Measurements from ENCODE around the gene FDX1.

FDX1 gene

DNA sequence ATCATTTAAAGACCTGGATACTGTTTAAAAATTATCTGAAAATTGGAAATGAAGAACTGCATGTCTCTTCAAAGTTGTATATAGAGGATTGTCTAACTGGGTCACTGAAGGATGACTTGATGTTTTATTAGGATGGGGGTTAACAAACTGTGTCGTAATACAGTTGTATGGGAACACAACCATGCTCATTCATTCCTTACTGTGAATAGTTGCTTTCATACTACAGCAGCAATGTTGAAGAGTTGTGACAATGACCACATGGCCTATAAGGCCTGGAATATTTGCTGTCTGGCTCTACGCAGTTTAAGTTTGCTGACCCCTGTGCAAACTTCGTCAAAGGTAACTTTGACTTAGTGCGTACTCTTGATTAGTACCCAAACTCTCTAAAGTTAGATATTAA is 38.4 kb downstream of the FDX1 start:
- DNase-seq (ENCODE audit: low spot score), result no peak

DNA sequence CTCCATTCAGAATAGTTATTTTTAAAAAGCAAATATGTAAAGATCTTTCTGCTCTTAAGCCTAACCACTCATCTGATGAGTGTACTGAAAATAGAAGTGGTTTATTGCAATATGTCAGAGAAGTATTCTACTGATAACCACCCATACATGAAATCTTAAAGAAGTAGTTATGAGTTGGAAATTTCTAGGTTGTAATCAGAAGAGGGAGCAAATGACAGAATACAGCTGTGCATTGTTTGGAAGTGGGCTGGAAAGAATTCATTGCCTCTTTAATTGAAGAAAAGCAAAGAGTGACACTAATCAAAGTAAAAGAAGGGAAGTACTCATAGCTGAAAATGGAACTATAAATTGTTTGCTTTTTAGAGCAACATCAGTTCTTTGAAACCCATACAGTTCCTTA is 39.4 kb downstream of the FDX1 start:
- no peak for DNase-seq (ENCODE audit: low spot score)

DNA sequence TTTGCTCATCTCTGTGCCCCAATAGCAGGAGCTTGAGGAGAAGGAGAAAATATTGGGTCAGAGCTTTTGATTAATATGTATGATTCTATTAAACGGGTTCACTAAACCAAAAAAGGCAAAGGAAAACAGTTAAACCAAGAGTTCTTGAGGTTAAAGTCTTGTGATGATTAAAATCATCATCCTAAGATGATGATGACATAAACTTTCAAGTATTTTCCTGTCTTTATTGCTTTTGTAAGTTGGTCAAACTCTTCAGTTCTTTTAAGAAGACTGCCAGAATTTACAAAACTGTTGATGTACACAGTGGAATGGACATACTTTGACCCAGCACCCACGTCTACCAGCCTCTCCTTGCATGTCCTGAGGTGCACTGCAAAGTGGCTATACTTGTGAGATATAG is 41.0 kb downstream of the FDX1 start:
- DNase-seq (ENCODE audit: low spot score), result no peak

DNA sequence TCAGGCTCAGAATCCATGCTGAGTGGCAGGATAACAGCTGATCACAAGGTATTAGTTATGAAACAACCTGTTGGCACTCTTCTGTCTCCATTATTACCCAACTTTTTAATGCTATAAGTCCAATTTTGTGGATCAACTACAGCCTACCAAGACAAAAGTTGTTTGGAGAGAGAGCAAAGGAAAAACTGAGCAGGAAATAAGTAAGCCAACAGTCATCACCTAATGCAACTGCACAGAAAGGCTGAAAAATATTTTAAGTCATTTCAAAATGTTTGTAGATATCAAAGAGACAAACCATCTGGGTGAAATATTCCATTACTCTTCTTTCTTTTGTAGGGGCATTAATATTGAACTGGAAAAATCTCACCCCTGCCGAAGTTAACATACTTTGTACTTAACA is 41.6 kb downstream of the FDX1 start:
- DNase-seq (ENCODE audit: low spot score), result no peak

DNA sequence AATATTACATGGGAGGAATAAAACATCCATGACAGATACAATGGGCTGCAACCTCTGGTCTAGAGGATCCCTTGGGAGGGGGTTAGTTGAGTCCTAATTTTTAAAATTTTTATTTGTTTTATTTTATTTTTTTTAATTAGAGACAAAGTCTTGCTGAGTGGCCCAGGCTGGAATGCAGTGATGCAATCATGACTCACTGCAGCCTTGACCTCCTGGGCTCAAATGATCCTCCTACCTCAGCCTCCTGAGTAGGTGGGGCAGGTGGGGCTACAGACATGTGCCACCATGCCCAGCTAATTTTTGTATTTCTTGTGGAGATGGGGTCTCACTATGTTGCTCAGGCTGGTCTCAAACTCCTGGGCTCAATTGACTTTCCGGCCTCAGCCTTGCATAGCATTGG is 43.1 kb downstream of the FDX1 start:
- DNase-seq (ENCODE audit: low spot score), result no peak

DNA sequence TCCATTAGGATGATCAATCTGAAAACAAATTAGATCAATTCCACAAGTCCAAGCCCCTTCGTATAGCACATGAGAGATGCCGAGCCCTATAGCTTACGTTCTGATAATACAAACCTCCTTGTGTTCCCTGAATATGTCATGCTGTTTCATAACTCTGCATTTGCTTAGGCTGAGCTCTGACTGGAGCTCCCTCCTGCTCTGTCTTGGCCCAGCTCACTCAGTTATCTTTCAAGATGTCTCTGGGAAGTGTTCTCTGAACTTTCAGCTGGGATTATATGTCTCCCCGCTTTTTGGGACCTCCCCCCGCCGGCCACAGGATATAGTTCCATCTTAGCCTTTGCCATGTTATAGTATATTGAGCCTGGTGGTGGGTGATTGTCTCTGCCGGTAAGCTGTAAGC is 44.0 kb downstream of the FDX1 start:
- no peak for DNase-seq (ENCODE audit: low spot score)

DNA sequence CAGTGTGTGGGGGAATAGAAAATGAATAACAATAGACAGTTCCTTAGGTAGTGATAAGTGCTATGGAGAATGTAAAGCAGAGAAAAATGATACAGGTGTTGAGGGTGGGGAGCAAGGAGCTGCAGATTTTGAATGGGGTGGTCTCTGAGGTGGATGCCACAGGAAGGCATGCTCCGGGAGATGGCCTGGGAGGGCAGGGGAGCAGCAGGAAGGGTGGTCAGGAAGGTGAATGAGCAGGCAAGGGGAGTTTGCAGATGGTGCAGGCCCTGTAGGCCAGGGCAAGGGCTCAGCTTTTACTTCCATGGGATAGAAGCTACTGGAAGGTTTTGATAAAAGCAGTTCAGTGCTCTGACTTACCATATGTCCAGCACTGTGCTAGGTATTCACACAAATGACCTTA is 44.8 kb downstream of the FDX1 start:
- DNase-seq (ENCODE audit: low spot score), result no peak

DNA sequence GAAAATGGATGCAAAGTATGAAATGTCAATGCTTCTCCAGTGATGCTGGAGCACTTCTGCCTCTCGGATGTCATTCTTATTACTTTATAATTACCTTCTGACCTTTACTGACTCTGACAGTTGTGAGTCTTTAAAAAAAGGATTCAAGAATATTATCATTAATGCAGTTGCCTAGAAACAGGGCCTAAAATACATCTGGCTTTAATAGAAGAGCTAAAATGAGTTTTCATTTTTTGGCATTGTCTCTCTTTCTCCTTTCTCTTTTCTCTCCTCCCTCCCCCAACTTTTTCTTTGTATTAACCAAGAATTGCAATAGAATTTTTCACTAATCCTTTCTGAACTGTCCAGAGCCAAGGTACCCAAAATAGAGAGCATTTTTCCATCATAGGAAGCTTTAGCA is 45.9 kb downstream of the FDX1 start:
- no peak for DNase-seq (ENCODE audit: low spot score)

DNA sequence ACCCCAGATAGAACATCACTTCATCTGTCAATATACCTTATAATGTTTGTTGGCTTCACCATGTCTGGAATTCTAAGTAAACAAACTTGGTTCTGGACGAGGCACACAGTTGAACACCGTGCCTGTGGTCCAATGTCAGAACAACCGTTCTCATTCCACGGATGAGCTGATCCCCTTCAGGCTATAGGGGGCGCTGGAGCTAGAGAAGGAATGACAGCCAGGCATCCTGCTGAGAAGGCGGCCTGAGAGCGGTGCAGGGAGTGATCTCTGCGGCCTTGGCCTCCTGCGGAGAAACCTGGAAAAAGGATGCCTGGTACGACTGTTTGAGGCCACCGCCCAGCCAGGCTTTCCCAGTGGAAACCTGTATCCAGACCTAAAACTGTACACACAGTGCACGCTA is 48.7 kb downstream of the FDX1 start:
- DNase-seq (ENCODE audit: low spot score), result peak; percentile 30

DNA sequence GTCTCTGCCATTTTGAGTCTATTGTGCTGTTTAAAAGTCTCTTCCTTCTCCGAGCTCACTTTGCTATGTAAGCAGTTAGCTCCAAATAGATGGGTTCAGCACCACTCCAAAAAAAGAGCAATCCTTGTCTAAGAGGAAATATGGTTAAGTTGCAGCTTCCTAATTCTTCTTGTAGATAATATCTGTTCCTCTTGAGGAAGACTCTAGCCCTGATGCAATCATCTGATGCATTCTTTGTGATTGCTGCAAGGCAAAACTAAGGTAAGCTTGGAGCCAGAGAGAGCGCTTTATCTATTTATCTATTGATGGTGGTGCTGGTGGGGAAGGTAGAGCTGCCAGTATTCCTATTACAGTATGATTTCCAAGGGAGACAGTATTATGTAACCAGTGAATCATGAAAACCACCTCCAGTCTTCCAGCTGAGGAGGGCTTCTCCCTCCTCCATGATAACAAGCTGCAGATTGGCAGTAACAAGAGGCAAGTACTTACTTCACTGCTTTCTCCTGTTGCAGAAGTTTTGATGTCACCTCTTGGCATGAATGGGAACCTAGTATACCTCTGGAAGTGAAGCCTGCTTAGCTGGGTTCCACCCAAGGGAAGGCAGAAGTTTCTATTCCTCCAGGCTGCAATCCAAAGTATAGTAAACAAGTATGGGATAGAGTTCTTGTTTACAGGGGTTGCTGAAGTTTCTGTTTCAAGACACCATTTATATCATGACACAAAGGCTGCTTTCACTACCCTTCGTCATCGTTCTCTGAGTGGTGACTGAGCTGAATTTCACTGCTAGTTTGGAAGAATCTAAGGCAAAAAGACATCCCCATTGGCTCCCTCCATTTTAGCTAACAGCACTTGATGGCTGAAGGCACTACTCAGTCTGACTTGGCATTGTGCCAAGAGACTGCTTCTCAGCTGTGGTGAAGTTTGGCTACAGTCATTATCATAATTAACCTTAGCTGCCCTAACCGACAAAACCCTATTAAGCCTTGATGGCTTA is 49.7 kb downstream of the FDX1 start:
- DNase-seq (ENCODE audit: low spot score), result no peak

DNA sequence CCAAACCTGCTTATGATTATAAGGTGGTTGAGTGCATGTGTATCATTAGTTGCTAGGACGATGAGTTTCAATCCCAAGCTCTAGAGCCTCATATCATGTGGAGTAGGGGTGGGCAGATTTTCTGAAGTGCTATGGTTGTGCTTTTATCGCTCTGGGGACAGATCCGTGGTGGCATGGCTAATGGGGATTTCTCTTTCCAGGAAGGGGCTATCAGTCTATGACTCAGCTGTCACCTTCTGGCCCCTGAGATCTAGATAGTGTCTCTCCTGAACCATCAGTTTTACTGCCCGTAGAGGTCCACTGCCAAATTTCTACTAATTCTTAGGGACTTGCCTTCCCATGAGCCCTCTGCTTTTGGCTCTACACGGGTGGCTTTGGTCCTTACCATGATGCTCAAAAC is 51.8 kb downstream of the FDX1 start:
- no peak for DNase-seq (ENCODE audit: low spot score)

DNA sequence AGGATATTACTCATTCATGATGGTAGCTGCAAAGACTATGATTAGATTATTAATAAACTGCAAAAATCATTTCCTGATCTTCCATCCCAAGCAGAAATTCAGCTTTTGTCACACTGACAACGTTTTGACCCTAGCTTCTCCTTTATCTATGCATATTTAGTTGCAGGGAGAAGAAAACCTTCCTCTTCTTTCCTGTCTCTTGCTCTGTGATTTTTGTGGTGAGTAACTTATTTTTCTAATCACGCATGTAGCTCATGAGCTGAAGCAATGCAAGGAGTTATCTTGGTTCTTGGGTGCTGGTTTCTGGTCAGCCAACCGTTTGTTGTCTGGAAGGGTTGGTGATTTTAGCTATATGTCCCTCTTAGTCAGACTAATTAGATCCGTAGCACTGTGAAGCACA is 56.4 kb downstream of the FDX1 start:
- no peak for DNase-seq (ENCODE audit: low spot score)

DNA sequence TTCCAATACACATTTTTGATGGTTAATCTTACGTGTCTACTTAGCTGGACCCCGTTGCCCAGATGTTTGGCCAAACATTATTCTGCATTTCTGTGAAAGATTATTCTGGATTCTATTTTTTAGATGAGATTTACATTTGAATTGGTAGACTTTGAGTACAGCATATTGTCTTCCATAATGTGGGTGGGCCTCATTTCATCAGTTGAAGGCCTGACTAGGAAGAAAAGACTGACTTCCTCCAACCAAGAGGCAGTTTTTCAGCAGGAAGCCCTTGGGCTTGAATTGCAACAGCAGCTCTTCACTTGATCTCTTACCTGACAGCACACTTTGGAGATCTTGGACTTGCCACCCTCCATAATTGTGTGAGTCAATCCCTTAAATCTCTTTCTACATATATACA is 58.7 kb downstream of the FDX1 start:
- DNase-seq (ENCODE audit: low spot score), result no peak

DNA sequence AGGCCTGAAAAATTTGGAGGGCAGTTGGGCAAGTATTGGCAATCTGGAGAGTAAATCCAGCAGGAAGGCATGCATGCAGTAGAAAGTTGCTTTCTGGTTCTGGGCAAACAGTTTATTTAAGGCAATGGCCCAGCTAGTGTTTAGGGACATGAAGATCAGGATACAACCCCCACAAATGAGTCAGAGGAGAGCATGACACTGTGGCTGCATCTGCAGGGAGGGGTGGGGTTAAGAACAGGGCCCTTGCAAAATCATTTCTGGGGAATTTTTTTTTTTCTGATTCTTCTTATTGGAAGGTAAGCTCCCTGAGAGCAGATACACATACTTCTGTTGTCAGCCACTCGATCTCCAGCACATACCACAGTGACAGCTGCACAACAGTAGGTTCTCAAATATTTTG is 61.1 kb downstream of the FDX1 start:
- no peak for DNase-seq (ENCODE audit: low spot score)

DNA sequence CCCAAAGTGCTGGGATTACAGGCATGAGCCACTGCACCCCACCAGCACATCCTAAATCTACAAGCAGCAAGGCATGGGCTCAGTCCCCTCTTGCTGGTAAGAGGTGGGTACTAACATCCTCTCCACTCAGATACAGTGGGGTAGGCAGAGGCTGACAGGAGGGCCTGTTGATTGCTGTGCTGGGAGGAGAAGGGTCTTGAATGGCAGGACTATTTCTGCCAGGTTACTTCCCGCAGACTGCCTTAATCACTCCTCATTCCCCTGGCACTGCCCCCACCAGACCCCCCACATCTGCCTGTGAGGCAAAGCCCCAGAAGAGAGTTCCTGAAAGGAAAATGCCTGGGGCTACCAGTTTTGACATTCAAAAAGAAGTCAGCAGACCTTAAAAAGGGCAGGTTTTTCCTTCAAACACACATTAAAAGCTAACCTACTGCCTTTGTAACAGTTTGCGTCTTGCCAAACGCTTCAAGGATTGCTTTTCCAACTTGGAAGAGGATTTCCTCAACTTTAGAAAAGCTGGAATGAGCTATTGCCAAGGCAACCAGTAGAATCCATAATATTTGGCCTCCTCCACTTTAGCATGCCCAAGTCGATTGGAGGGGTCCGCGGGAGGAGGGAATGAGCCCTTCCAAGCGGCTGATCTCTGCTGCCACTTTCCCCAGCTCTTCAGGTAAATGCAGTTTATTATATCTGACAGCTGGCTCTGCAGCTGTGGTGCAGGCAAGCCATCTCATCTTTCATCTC is 62.0 kb downstream of the FDX1 start:
- no peak for DNase-seq (ENCODE audit: low spot score)

DNA sequence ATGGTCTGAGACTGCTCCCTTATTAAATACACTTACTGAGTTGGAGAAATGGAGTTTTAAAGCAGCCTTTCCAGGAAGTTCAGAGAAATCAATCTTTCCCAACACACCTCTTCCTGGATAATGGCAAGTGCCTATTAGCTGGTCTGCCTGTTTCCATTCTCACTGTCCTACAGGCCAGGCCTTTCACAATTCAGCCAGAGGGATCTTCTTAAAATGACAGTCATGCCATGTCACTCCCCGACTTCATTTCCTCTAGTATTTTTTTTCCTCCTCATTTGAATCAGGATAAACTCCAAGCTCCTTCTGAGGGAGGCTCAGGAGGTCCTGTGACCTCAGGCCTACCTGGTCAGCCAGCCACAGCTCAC is 62.6 kb downstream of the FDX1 start:
- no peak for DNase-seq (ENCODE audit: low spot score)

DNA sequence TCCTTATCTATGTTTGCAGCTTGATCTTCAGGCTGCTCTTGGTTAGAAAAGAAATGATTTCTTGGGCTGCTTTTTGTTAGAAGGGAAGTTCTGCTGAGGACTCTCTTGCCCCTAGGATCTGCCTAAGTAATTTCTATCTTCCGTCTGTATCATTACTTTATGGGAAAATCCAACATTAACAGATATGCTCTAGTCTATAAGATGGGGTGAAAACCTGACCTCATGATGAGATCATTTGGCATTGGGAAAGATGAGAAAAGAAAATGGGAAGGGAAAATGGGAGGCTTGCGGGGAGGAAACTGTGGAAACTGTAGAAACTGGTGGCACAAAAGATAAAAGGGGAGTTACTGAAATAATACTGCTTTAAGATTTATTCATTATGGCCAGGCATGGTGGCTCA is 63.6 kb downstream of the FDX1 start:
- DNase-seq (ENCODE audit: low spot score), result no peak

DNA sequence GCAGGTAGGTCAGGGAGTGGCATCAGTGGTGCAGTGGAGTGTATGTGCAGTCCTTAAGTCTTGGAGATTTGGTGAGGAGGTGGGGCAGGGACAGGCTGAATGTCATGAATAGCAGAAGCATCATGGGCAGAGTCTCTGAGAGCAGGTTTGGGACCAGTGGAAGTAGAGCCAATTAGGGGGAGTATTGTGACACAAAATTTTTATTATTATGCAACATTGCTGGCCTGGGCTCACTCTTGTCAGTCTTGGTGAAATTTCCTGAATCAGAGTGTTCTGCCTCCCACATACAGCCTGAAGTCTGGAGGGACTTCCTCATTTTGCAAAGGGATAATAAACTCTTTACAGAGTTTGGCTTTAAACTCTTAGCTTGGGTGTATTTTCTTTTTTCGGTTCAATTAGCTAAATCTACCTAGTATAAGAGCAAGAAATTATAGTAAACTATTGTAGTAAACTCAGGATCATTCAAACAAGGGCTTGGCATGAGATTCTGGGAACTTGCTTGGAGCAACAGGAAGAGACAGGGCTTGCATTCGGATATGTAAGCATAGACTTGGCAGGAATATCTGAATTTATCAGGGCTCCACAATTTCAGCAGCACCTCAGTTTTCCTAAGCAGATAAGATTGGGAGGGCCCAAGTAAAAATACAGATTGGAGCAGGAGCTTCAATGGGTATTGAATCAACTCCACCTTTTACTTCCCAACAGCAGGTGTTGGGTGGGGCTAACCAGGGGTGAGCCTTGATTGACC is 67.7 kb downstream of the FDX1 start:
- DNase-seq (ENCODE audit: low spot score), result no peak

DNA sequence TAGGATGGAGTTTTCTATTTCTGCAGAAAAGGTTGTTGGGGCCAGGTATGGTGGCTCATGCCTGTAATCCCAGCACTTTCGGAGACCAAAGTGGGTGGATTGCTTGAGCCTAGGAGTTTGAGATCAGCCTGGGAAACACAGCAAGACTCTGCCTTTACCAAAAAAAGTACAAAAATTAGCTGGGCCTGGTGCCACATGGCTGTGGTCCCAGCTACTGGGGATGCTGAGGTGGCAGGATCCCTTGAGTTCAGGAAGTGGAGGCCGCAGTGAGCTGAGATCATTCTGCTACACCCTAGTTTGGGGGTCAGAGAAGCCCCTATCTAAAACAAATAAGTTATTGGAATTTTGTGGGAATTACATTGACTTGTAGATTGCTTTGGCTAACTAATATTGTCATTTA is 71.7 kb downstream of the FDX1 start:
- DNase-seq (ENCODE audit: low spot score), result no peak

DNA sequence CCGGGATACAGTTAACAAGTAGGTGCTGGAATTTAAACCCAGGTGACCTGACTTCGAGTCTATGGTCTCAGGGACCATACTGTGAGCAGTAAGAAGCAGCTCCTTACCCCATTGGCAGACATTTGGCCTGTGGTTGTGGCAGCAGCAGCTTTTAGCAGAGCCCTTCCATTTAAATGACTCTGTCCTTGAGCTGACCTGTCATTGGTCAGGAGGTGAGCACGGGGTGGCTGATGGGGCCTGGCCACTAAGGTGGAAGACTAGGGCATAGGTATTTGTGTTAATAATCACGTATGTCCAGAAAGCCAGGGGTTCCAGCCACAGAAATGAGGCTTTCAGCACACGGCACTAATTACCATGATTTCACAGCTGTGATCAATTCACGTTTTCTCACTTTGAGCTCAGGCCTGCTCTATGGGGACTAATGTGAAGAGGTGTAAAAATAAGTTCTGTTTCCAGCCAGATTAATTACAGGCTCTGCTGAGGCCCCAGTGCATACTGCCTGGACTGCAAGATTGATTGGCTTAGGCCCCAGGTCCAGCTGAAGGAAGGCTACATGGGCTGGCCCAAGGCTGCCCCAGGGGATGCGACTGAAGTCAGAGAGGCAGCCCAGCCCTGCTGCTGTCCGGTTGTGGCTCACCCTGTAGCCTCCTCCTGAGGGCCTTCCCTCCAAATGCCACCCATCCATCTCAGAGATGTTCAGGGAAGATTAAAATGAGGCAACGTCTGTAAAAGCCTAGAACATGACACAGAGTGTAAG is 76.0 kb downstream of the FDX1 start:
- DNase-seq (ENCODE audit: low spot score), result no peak

DNA sequence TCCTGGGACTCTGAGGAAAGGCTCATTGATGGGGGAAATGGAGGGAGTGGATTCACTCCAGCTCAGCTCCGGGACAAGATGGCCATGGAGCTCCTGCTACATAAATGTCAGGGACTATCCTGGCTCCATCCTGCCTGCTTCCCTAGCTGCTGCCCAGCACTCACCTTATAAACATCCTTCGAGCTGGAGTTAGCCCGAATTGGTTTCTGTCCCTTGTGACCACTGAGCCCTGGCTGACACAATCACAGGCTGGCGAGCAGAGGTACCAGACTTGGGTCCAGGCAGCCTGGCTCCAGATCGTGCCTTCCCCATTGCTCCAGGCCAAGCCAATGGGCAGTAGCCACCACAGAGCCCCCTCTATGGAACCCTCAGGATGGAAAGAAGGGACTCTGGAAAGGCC is 77.6 kb downstream of the FDX1 start:
- no peak for DNase-seq (ENCODE audit: low spot score)

DNA sequence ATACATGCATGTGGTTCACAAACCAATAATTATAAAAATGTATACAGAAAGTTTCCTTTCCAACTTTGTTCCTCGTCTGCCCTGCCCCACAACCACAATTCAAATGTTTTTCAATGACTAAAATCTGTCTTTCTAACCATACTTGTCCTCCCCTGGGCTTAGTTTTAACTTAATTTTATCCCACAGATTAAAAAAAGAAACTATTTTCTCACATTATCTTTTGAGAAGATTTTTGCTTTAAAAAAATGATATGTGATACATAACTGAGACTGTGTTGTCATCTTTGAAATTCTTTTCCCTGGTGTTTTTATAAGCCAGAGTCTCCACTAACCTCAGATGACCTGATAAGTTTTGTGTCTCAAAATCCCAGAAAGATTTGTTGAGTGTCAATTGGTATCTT is 79.0 kb downstream of the FDX1 start:
- no peak for DNase-seq (ENCODE audit: low spot score)
